HepG2 (cell line): Measurements from ENCODE around the gene TMEM61. TPM values are rescaled to one million over a fixed set of nuclear protein-coding genes. Genes with fewer than 3 reads are reported as not detected.

Experiments
- ARID5B ChIP-seq: IDR thresholded peaks from 2 replicates; pipeline ENCODE4 v1.4.0; 2020; ENCODE audit warnings: mild to moderate bottlenecking, missing genetic modification reagents
- CEBPB ChIP-seq: IDR thresholded peaks from 2 replicates; pipeline ENCODE4 v1.6.1; 2011; ENCODE audit warnings: low read depth, low read length, improper control_type of control experiment, borderline replicate concordance
- CTCF ChIP-seq: sonication (generic); formaldehyde crosslinking; IDR thresholded peaks from 2 replicates; pipeline ENCODE4 v1.5.0; 2020; ENCODE audit warnings: mild to moderate bottlenecking, missing genetic modification reagents, moderate library complexity
- GABPA ChIP-seq, 2 experiments: IDR thresholded peaks; 2 replicates each; pipeline ENCODE4 v1.6.1; 2011 to 2016; ENCODE audit warnings: low read depth in 2 of 2, low read length in 1 of 2, missing biosample characterization in 1 of 2, missing genetic modification characterization in 1 of 2
- HDAC2 ChIP-seq: sonication (generic); formaldehyde crosslinking; IDR thresholded peaks from 2 replicates; pipeline ENCODE4 v1.4.0; 2020; ENCODE audit warnings: missing genetic modification reagents
- LCORL ChIP-seq, 2 experiments: fragments of 450-650 bp in 1 of 2; sonication (generic) in 1 of 2; formaldehyde crosslinking in 1 of 2; IDR thresholded peaks; 2 replicates each; pipeline versions ENCODE4 v1.5.0 to v1.6.1; 2017 to 2020; ENCODE audit warnings: antibody characterized with exemption in 1 of 2, missing genetic modification reagents in 1 of 2
- NR2F6 ChIP-seq, 2 experiments: IDR thresholded peaks; 2 replicates each; pipeline ENCODE4 v1.6.1; 2016; ENCODE audit warnings: antibody characterized with exemption in 1 of 2, mild to moderate bottlenecking in 1 of 2
- PAXIP1 ChIP-seq: sonication (generic); formaldehyde crosslinking; conservative IDR thresholded peaks from 2 replicates; pipeline ENCODE4 v1.4.0; 2020; ENCODE audit warnings: mild to moderate bottlenecking, missing genetic modification reagents, moderate library complexity
- TFE3 ChIP-seq: IDR thresholded peaks from 2 replicates; pipeline ENCODE4 v1.6.1; 2016
- ZNF646 ChIP-seq: sonication (generic); formaldehyde crosslinking; IDR thresholded peaks from 2 replicates; pipeline ENCODE4 v1.9.0; 2021; ENCODE audit warnings: mild to moderate bottlenecking, missing genetic modification reagents
- polyA plus RNA-seq, 8 experiments: library from polyadenylated mRNA; depleted of rRNA in 3 of 8; stranded (reverse) in 7 of 8; unstranded in 1 of 8; fragments of >200 nt; fragmentation: Illumina TruSeq in 4 of 8; extraction: Trizol in 4 of 8; gene quantifications; 2 replicates each; pipeline versions ENCODE4 v1.2.1 to v1.2.3, GENCODE V29; 2011 to 2016; ENCODE audit warnings: low read depth in 4 of 8, missing spikeins in 1 of 8, mixed read lengths in 1 of 8; ENCODE audit not compliant: insufficient read depth in 1 of 8
- total RNA-seq, 5 experiments: library from RNA; depleted of rRNA; stranded (reverse); fragments of >200 nt; fragmentation: Illumina TruSeq; extraction: Trizol; gene quantifications; 2 replicates each; pipeline ENCODE4 v1.2.3, GENCODE V29; 2016; ENCODE audit warnings: low read depth in 1 of 5

Gene TMEM61
- total and polyA plus RNA-seq, 2 of the 13 experiments (the other 11 are each of a cell fraction or from before 2014, with no cell fraction given), result not detected

GRCh38 chr1:55035904-55036303 lies 55.5 kb downstream of the TMEM61 start (continued):
- TF ChIP-seq ARID5B (CRISPR knock-in tag) (0 out of 2 replicates have a peak, but pooled peaks have one; percentile 10), GABPA (IDR thresholded peaks at IDR 0.05; ENCODE audit: low read depth, low read length) (no peak), GABPA (CRISPR knock-in tag; IDR thresholded peaks at IDR 0.05; ENCODE audit: low read depth) (peak; percentile 48), PAXIP1 (CRISPR knock-in tag) (0 out of 2 replicates have a peak, but pooled peaks have one; percentile 28), TFE3 (CRISPR knock-in tag) (0 out of 2 replicates have a peak, but pooled peaks have one; percentile 31), HDAC2 (CRISPR knock-in tag) (peak; percentile 23; the same call in 1 of the 2 replicates), ZNF646 (peak; percentile 42; the same call in 1 of the 2 replicates), NR2F6 (IDR thresholded peaks at IDR 0.05) (peak; percentile 64), NR2F6 (CRISPR knock-in tag; IDR thresholded peaks at IDR 0.05) (peak; percentile 32; the same call in 1 of the 2 replicates), CEBPB (peak; percentile 42; the same call in 1 of the 2 replicates), LCORL (IDR thresholded peaks at IDR 0.05) (no peak), LCORL (CRISPR knock-in tag; IDR thresholded peaks at IDR 0.05) (0 out of 2 replicates have a peak, but pooled peaks have one; percentile 26), CTCF (CRISPR knock-in tag) (0 out of 2 replicates have a peak, but pooled peaks have one; percentile 33)
